HFF-Myc (cell line): Measurements from ENCODE around the gene CD48.

Experiments used
- DNase-seq: peaks from one replicate; pipeline ENCODE4 v3.0.0-alpha.2; 2011; ENCODE audit warnings: low read depth; ENCODE audit errors: extremely low read depth
- H3K4me3 ChIP-seq: replicated peaks from 2 replicates; pipeline ENCODE4 v1.5.1; 2011; ENCODE audit warnings: low read depth, mild to moderate bottlenecking, control low read depth, low read length
- CTCF ChIP-seq: IDR thresholded peaks from 2 replicates; pipeline ENCODE4 v1.5.1; 2012; ENCODE audit warnings: mild to moderate bottlenecking, low read depth, low read length, control low read depth; ENCODE audit errors: missing control alignments

The CD48 gene

GRCh38 chr1:160634543-160635491 lies 76.8 kb downstream of the CD48 start:
- H3K4me3 ChIP-seq: no peak overlapping the region
- DNase-seq: no peak
- TF ChIP-seq CTCF: no peak

GRCh38 chr1:160633330-160633903 lies 78.2 kb downstream of the CD48 start:
- no peak for TF ChIP-seq CTCF
- no peak overlapping the region for H3K4me3 ChIP-seq
- no peak for DNase-seq

DNA sequence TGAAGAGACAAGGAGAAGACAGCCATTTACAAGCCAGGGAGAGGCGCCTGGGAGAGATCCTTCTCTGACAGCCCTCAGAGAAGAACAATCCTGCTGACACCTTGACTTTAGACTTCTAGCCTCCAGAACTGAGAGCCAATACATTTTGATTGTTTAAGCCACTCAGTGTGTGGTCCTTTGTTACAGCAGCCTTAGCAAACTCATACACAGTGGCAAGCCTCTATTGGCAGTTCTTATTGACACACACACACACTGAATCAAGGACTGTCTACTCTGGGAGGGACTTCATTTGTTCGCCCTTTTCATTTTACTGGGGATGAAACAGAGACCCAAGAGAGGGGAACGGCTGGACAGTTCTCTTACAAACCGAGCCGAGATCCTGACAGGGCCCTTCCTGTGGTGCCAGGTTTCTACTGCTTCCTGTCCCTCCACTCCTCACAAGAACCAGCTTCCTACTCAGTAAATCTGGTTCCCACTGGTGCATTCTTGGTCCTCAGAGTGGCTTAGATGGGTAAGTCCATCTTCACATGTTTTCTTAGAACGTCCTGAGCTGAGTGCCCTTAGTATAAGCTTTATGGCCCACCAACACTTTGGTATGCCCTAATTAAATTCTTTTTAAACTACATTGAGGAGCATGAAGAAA lies 79.5 kb downstream of the CD48 start:
- H3K4me3 ChIP-seq: no peak overlapping the region
- no peak for DNase-seq
- TF ChIP-seq CTCF: no peak

DNA sequence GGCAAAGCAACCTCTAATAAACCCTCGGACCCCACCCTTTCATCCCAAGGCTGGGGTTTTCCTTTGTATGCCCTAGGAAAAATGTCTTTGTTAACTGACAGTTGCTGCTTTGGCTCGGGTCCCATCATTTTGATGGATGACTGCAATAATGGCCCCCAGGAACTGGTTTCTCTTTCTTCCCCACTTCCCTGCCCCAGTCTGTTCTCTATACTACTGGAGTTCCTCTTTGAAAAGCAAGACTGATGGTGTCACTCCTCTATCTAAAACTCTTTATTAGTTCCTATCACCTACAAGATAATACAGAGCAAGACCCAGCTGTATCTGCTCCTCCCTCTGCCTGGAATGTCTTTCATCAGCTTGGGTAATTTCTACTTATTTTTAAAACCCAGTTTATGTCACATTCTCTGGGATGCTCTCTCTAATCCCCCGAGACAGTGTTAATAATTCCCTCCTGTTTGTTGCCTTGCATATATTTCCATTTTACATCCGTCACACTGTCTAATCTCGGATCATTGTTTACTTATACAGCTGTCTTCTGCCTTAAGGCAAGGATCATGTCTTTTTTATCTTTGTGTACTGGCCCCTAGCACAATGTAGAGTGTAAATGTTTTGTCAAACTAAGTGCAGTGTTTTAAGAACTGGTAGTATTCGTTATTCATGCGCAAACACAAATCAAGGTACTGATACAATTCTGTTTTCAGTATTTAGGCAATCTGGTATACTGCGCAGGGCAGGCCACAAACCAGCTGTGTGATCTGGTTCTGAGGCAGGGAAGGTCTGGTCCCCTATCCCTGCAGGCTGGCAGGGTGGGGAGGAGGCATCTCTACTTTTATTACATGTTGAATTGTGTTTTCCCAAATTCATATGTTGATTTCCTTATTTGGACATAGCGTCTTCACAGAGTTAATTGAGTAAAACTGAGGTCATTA lies 80.8 kb downstream of the CD48 start:
- no peak for DNase-seq
- no peak overlapping the region for H3K4me3 ChIP-seq
- no peak for TF ChIP-seq CTCF

GRCh38 chr1:160629286-160630210 lies 82.1 kb downstream of the CD48 start:
- no peak overlapping the region for H3K4me3 ChIP-seq
- DNase-seq: no peak
- no peak for TF ChIP-seq CTCF
